ENCODE measurements around the gene STARD3.

GRCh38 chr17:39629494-39629880, 7.5 kb upstream of the STARD3 start:
- no peak for TF ChIP-seq POLR2A (IDR thresholded peaks at IDR 0.05; ENCODE audit: low read depth, low read length)
- TF ChIP-seq POLR2AphosphoS5 (IDR thresholded peaks at IDR 0.05; ENCODE audit: low read depth, low read length), result no peak

Data from GM12892 (cell line).